ENCODE results near the gene BAG3.

The BAG3 gene

DNA sequence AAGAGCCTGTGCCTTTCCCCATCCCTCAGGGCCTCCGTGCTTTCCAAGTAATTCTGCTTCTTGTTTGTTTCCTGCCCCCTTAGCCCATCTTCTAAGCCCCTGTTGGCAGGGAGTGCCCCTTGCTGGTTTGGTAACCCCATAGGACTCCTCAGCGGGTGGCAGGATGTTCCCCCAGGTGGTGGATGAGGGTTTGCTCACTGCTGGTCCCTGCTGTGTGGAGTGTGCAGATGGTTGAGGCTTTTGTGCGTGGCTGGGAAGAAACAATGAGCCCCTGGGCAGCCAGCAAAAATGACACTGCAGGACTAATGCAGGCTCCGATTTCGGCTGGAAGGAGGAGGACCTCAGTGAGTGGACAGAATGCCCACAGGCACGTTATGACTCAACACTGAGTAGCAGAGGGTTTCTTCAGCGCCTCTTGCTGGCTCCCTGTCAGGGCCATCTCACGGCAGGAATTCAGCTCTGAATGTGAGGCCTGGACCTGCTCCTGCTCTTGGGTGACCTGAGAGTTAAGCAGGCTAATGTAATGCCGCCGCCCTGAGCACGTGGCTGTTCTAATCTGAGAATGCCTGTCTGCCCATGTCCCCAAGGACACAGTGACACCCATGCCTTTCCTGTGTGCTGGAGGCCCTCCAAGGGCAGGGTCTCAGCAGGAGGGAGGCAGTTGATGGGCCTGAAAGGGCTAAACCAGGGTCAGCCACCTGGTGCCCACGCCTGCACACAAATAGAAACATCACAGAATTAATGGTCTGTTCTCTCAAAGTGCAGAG is 16.6 kb downstream of the BAG3 start:
- no peak for DNase-seq

DNA sequence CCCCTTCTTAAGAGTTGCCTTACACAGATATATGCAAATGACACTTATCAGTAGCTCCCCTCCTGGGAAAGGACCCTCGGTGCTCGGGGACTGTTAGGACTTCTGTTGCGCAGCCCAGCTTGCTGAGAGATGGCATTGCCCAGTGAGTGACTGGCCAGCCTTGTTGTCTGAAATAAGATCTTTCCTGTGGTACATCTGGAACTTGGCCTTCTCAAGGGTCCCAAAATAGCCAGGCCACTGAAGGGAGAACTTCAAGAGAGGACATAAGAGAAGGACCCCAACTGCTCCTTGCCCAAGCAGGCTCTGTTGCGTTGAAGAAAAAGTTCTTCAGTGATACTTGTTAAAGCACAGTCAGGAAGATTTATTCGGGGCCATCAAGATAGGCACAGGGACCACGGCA is 17.3 kb downstream of the BAG3 start:
- no peak for DNase-seq

DNA sequence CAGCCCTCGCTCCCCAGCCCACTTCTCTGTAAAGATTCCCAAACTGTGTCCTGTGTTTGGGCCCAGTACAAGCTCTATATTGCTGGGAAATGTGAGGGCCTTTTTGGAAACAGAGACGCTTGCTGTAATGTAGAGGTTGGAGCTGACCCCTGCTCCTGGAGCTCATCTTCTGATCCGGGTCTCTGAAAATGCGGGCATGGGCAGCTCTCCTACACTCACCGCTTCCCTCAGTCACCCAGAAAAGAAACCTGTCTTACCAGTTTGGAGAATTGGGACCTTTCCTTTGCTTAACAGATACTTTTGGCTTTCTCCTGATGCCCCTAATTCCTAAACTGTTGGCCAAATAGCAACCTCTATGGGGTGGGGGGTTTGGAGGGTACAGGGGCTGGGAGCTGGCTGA is 18.2 kb downstream of the BAG3 start:
- DNase-seq: no peak

DNA sequence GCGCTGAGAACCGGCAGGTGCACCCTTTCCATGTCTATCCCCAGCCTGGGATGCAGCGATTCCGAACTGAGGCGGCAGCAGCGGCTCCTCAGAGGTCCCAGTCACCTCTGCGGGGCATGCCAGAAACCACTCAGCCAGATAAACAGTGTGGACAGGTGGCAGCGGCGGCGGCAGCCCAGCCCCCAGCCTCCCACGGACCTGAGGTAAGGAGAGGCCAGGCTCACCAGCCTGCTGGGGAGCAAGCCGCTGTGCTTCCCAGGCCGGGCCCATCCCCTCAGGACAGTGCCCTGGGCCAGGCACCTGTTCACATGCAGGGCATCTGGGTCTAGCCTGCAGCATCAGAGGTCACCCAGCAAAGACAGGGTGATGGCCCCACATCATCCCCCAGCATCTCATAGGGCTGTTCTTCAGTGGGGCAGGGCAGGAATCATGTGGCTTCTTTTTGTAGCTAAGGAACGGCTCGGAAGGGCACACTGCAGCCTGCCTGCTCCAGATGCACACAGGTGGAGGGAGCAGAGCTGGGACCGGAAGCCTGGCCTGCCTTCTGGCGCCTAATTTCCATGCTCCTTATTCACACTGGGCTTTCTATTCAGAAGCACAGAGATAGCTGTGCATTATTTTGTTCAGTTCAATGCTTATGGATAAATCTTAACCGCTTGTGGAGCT is 18.9 kb downstream of the BAG3 start:
- no peak for DNase-seq

DNA sequence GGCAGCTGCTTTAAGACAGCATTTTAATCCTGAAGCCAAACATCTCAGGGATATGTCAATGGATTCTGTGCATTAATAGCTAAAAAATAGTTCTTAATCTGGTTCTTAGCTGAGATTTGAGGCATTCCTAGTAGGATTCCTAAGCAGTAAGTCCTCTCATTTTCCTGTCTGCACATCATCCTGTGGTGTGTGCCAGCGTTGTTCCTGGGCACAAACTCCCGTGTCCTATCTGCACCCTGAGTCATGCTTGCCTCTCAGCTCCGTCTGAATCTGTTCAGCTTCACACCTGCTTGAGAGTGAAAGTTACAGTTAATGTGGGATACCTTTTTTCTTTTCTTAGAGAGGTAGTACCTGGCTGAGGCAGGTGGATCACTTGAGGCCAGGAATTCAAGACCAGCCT is 19.5 kb downstream of the BAG3 start:
- DNase-seq: no peak

DNA sequence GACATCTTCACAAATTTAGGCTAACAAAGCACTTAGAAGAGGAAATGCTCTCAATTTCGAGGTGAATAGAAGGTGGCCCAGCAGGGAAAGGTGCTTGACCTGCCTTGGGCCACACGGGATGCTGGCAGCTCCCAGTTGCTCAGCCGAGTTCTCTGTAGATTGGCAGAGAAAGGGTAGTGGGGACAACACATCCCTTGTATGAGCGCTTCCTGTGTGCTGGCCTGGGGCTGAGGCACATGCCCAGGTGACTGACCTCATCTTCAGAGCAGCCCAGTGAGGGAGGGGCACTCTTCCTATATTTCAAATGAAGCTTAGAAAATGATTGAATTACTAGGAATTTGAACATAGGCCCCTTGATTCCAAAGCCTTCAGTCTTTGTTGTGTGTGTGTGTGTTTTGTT is 20.2 kb downstream of the BAG3 start:
- DNase-seq: no peak

DNA sequence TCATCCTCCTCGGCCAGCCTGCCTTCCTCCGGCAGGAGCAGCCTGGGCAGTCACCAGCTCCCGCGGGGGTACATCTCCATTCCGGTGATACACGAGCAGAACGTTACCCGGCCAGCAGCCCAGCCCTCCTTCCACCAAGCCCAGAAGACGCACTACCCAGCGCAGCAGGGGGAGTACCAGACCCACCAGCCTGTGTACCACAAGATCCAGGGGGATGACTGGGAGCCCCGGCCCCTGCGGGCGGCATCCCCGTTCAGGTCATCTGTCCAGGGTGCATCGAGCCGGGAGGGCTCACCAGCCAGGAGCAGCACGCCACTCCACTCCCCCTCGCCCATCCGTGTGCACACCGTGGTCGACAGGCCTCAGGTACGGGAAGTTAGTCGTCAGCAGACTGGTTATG is 21.1 kb downstream of the BAG3 start:
- no peak for DNase-seq

DNA sequence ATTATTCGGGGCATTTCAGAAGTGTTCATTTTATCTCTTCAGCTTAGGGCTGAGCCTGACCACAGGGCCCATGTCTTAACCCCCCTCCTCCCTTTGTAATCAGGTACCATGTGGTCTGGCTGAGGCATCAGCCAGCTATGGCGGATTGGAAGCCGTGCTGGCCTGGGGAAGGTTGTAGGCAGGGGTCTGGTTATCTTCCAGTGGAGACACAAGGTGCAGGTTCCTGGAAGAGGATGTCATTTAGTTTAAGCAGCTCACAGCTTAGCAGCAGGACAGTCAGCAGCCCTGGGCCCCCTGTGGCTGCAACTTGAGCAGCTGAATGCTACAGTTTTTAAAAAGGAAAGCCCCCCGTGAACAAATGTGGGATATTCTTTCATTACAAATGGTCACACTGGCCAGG is 22.1 kb downstream of the BAG3 start:
- DNase-seq: no peak

DNA sequence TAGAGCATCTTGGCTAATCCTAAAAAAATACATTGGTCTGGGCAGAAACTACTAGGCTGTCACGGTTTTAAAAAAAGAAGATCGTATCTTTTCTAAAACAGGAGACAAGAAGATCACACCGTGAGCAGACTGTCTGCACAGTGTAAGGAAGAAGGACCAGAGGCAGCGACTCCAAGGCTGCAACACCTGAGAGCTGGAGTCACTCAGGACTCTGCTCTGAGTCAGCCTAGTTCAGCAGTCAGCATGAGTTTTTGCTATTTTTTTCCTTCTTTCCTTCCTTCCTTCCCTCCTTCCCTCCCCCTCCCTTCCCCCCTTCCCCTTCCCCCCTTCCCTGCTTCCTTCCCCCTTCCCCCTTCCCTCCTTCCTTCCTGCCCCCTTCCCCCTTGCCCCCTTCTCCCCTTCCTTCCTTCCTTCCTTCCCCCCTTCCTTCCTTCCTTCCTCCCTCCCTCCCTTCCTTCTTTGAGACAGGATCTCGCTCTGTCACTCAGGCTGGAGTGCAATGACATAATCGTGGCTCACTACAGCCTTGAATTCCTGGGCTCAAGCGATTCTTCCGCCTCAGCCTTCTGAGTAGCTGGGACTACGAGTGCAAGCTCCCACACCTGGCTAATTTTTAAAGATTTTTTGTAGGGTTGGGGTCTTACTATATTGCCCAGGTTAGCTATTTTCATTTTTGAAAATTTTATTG is 24.4 kb downstream of the BAG3 start:
- DNase-seq: no peak

DNA sequence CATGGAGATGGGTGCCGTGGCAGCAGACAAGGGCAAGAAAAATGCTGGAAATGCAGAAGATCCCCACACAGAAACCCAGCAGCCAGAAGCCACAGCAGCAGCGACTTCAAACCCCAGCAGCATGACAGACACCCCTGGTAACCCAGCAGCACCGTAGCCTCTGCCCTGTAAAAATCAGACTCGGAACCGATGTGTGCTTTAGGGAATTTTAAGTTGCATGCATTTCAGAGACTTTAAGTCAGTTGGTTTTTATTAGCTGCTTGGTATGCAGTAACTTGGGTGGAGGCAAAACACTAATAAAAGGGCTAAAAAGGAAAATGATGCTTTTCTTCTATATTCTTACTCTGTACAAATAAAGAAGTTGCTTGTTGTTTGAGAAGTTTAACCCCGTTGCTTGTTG is 25.9 kb downstream of the BAG3 start:
- no peak for DNase-seq

DNA sequence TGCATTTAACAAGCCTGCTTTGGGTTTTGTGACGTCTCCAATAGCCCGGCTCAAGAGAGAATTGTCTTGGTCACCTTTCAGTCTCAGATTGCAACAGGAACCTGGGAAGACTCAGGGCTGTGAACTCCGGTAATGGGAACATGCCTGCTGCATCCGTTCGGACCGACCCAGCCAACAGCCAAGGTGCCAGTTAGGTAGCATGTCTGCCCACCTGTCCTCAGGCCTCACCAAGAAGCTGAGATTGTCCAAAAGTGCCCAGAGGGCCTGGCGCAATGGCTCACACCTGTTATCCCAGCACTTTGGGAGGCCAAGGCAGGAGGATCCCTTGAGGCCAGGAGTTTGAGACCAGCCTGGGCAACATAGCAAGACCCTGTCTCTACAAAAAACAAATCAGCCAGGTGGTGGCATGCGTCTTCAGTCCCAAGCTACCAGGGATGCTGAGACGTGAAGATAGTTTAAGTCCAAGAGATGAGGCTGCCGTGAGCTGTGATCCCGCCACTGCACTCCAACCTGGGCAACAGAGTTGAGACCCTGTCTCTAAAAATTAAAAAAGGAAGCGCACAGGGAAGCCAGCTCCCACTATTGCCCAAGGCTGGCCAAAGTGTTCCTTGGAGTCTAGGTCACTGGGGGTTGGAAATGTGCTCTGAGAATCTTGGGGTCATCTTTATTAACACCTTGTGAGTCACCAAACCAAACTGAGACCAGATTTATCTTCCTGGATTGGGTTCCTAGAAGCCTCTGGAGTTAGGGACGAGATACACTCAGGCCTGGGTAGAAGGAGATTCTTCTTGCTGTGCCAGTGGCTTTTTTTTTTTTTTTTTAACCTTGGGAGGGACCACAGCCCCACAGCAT is 26.9 kb downstream of the BAG3 start:
- DNase-seq: no peak

DNA sequence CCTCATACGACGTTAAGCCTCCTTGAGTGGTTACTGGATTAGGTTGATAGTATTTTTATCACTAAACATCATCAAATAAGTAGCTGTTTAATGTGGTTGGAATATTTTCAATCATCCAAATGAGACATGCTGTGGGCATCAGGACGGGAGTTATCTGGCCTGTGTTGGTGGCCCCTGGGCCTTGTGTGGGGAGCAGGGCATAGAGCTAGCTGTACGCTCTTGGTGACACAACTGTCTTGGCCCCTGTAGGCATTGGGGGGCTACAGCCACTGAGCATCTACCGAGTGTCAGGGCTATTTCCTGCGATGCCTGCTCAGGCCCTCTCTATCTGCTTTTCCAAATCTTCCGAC is 28.3 kb downstream of the BAG3 start:
- DNase-seq: no peak

DNA sequence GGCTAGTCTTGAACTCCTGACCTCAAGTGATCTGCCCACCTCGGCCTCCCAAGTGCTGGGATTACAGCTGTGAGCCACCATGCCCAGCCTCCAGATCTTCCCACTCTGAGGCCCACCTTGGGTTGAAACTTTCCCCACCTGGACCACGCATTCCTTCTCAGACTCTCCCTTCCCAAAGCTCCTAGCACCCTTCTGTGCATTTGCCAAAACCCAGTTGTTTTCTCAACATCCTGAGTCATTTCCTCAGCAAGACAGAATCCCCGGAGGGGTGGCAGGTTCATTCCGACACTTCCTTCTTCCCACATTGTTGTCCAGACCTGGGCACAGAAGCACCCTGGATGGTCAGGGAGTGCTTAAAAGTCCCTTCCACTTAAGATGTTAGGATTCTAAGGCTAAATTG is 28.9 kb downstream of the BAG3 start:
- DNase-seq: no peak

DNA sequence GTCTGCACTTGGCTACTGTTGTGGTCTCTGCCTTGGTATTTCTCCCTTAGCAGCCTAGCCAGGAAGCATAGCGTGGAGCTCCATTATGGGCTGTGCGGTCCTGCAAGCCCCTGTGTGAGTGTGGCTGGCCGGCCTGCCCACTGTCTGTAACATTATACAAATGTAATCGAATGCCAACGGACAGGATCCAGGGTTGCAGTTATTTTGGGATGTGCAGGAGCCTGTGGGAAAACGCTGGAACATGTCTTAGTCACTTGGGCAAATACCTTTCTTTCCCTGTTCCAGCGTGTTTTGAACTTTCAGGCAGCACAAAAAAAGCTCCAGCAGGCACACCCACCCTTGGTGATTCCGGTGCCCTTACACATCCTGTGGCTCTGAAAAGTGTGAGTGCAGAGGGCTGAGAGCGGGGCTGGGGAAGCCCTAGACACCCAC is 29.5 kb downstream of the BAG3 start:
- no peak for DNase-seq

DNA sequence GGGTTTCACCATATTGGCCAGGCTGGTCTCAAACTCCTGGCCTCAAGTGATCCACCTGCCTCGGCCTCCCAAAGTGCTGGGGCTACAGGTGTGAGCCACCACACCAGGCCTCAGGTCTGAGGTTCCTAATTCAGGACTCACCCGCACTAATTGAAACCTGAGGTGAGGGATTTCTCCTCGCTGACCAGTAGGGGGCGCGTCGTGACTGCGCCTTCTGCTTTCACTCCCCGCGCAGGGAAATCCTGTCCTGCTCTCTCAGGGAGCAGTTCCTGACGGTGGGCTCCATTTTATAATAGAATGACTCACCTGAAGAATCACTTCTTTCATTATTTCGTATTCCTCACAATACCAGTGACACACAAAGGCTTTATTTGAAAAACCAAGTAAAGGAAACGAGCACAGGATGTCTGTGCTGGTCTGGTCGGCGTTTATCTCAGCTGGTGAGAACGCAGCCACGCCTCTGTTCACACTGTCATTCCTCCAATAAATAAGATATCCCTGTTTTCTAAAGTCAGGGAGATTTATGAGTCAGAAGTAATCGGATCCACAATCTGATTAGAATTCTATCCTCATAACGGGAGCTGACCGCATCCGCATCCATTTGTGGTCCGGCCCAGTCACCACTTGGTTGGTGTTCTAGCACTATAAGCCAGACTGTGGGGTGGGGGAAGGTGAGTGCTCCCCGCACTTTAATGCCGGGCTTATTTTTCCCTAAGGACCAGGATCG is 35.4 kb downstream of the BAG3 start:
- DNase-seq: no peak

DNA sequence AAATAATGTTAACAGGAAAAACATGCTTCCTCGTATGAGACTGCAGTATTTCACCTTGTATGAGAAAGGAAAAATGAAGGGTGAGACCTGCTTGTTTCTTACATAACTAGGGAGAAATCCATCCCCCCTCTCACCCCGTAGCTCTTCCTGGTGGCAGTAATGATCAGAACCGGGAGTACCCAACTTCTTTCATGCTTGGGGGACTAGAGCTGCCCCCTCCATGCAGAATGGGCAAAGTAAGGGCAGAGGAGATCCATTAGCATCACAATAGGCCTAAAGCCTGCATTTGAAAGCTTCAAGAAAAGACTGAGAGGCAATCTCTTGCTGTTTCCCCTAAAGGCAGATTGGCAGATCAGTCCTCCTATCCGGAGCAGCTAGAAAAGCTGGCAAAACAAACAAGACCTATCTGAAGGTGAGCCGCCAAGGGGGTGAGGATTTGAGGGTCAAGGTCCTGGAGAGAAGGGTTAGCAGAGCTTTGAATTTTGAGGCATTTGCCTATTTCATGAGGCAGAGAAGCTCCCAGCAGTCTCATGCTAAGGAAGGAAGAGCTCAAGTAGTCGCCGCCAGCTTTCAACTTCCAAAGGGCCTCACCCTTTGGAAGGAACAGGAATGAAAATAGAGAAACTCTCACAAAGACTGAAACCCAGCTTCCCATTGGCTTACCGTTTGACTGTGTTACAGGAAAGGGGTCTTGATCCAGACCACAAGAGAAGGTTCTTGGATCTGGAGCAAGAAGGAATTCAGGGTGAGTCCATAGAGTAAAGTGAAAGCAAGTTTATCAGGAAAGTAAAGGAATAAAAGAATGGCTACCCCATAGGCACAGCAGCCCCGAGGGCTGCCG is 36.2 kb downstream of the BAG3 start:
- DNase-seq: no peak

DNA sequence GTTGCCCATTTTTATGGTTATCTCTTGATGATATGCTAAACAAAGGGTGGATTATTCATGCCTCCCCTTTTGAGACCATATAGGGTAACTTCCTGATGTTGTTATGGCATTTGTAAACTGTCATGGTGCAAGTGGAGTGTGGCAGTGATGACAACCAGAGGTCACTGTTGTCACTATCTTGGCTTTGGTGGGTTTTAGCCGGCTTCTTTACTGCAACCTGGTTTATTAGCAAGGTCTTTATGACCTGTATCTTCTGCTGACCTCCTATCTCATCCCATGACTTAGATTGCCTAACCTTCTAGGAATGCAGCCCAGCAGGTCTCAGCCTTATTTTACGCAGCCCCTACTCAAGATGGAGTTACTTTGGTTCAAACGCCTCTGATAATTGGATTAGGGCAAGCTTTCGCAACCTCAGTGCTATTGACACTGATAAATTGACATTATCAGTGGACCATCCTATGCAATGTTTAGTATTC is 36.9 kb downstream of the BAG3 start:
- no peak for DNase-seq

DNA sequence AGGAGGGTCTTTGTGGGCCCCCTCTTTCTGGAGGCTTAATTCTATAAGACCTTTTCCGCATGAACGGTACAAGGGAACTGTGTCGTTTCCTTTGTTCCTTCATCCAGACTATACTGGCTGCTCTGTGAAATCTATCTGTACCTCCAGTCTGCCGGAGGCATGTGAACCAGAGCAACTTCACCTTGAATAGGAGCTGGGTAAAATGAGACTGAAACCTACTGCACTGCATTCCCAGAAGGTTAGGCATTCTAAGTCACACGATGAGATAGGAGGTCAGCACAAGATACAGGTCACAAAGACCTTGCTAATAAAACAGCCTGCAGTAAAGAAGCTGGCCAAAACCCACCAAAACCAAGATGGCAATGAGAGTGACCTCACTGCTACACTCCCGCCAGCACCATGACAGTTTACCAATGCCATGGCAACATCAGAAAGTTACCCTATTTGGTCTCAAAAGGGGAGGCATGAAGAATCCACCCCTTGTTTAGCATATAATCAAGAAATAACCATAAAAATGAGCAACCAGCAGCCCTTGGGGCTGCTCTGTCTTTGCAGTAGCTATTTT is 37.9 kb downstream of the BAG3 start:
- no peak for DNase-seq

DNA sequence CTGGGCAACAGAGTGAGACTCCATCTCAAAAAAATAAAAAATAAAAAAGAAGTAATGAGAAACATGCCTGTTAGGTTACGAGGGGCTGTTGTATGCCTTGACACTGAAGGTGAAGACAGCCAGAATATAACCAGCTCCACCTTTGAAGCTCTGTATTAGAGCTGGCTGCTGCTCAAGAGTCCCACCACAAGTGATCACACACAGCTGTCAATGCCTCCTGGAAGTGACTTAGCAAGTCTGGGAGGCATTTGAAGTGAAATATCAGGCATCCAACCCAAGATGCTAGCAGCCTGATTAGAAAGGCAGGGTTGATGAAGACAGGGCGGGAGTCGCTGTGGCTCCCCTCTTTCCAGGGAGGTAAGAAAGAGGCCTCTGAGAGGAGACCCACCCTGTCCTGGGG is 40.5 kb downstream of the BAG3 start:
- DNase-seq: no peak

DNA sequence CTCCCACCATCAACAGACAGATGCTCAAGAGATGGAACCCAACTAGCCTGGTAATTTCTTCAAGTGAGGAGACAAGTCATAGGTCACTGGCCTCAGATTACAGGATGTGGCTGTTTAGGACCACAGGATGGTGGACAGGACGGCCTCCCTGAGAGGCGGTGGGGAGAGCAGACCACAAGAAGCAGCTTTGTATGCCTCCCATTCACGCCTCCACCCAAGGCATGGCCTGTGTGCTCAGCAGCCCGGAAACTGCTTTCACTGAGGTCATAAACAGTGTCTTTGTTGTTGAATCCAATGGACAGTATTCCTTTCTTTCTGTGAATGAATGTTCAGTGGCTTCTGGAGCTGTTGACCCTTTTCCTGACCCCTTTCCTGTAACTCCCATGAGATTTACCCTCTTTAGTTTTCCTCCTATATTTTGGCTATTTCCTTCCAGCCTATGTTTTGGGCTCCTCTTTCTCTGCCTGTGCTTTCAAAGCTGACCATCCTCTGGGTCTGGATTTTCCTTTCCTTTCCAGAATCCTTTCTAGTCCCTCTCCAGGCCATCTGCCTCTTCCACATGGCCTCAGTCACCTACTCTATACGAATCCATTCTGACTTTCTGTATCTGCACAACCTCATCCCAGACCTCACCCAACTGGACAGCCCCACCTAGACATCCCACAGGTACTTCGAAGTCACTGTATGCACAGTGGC is 42.2 kb downstream of the BAG3 start:
- DNase-seq: no peak

DNA sequence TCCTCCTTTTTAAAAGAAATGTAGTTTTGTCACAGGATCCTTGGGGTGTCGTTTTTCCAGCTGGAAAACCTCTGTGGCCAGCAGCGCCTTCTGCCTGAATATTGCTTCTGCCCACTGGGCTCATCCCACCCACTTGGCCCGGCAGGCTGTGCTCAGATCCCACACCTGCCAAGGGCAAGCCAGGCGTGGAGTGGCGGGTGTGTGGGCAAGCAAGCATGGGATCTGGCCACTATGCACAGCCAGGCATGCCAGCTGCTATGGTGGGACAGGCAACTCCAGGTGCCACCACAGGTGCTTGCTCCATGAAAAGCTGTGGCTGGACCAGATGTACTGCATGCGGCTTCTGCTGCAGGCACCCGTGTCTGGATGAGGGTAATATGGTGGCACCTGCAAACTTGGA is 43.4 kb downstream of the BAG3 start:
- no peak for DNase-seq
